ENCODE results near the gene MYRIP.

DNA sequence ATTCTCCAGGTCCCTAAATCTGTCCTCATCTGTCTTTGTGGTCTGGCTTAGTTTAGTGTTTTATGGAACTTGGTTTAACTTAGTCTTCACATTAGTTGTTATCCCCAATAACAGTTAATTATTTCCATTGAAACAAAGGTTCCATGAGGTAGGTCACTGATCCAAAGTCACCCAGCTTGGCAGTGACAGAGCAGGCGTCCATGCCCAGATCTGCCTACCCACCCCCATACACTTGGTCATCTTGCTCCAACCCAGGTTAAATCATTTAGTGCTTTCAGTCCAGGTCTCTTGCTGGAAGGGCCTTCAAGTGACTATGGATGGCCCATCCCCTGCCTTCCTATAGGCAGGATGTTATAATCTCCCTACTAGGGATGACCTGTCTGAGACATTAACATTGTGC is 127.4 kb downstream of the MYRIP start:
- TF ChIP-seq, protein P1, sequence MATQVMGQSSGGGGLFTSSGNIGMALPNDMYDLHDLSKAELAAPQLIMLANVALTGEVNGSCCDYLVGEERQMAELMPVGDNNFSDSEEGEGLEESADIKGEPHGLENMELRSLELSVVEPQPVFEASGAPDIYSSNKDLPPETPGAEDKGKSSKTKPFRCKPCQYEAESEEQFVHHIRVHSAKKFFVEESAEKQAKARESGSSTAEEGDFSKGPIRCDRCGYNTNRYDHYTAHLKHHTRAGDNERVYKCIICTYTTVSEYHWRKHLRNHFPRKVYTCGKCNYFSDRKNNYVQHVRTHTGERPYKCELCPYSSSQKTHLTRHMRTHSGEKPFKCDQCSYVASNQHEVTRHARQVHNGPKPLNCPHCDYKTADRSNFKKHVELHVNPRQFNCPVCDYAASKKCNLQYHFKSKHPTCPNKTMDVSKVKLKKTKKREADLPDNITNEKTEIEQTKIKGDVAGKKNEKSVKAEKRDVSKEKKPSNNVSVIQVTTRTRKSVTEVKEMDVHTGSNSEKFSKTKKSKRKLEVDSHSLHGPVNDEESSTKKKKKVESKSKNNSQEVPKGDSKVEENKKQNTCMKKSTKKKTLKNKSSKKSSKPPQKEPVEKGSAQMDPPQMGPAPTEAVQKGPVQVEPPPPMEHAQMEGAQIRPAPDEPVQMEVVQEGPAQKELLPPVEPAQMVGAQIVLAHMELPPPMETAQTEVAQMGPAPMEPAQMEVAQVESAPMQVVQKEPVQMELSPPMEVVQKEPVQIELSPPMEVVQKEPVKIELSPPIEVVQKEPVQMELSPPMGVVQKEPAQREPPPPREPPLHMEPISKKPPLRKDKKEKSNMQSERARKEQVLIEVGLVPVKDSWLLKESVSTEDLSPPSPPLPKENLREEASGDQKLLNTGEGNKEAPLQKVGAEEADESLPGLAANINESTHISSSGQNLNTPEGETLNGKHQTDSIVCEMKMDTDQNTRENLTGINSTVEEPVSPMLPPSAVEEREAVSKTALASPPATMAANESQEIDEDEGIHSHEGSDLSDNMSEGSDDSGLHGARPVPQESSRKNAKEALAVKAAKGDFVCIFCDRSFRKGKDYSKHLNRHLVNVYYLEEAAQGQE (IDR thresholded peaks at IDR 0.05; ENCODE audit: insufficient read depth in 1 of 2, low read depth in 2 of 2, low read length in 2 of 2): no peak
- TF ChIP-seq TAF1 (IDR thresholded peaks at IDR 0.05; ENCODE audit: borderline replicate concordance, insufficient read depth, low read length): no peak
- no peak for TF ChIP-seq SIN3A (IDR thresholded peaks at IDR 0.05; ENCODE audit: borderline replicate concordance, insufficient read depth, low read length)

All from PFSK-1 (cell line).